Stimulated activated CD8-positive, alpha-beta memory T cell treated with anti-CD3 and anti-CD28 coated beads, Interleukin-2, amount 100 ng/mL, for 48 hours (primary cell): ENCODE data around the gene MOGAT2.
"Not testable (repeated sequence)": the region's sequence is repeated elsewhere in the genome, so short reads cannot be mapped to it uniquely, and the experiment has no call there.

Source experiments
- DNase-seq, 2 donors: peaks; one replicate each; pipeline ENCODE4 v3.0.0-alpha.2; 2020; ENCODE audit warnings: low read depth in 2 of 2

MOGAT2 gene

DNA sequence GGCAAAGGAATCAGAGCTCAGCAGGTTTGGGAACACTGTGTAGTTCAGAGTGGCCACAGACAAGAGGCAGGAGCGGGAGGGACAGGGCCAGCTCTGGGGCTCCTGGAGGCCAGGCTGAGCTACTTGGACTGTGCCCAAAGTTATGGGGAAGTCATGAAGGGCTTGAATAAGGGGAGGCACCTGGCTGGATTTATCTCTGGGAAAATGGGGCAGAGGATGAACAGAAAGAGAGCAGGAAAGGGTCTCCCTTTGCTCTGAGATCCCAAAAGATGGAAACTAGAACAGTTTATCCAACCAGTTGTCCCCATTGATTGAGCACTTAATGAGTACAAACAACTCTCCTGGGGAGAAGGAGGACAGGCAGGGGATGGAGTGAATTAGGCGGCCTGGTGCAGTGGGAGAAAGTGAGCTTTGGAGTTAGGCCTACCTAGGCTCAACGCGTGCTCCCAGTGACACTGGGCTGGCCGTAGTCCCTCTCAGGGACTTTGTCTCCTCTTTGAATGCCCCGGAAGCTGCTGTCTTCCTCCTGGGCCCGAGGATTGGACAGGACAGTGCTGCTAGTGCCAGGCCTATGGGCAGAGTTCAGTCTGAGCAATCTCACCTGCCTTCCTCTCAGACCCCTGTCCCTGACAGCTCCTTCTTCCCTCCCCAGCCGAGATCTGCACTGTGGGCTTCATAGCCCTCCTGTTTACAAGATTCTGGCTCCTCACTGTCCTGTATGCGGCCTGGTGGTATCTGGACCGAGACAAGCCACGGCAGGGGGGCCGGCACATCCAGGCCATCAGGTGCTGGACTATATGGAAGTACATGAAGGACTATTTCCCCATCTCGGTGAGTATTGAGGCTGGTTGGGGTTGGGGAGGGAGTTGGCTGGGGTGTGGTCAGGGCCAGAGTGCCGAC, 2.0 kb downstream of the MOGAT2 start:
- DNase-seq, result no peak

DNA sequence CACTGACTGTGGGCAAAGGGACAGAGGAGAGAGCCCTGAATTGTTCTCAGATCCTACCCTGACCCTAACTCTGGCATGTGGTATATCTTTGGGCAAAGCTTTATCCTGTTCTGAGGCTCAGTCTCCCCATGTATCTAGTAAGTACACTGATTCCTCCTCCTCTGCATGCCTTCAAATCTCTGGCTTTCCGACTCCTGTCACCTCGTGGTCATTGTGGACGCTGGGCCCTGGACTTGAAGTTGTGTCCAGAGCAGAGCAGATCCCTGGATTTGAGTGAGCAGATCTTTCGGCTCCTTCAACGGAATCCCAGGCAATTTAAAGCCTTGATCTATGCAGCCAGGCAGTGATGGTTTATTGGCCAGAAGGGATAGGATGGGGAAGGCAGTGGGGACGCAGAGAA, 3.0 kb downstream of the MOGAT2 start:
- DNase-seq, result no peak

DNA sequence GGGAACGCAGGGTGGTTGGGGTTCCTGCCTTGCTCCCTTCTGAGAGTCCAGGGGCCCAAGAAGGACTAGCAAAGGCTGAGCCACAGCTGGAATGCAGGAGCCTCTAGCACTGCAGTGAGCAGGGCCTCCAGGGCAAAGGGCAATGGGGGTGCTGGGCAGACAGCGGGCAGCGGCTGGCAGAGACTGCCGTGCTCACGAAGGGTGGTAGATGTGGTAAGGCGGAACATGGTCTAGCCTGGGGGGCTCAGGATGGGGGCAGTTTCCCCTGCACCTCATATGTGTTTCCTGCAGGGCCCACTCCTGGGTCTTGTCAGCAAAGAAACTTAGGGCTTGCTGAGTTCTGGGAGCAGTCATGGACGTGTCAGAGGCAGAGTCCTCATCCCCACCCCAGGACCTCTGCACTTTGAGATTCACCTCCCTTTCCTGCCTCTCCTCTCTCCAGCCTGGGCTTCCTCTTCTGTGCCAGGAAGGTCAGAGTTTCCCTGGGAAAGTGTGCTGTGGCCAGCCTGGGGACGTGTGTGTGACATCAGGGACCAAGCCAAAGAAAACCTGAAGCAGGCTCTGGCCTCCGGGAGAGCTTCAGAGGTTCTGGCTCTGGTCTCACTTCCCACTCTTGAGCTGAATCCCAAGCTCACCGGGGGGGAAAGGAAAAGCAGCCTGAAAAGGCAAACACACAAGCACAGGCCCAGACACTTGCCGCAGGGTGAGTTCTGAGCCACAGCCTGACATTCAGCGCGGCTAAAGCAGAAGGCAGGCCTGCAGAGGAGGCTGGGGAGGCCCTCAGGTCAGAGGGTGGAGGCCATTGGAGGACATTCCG, 4.4 kb downstream of the MOGAT2 start:
- DNase-seq, result no peak

DNA sequence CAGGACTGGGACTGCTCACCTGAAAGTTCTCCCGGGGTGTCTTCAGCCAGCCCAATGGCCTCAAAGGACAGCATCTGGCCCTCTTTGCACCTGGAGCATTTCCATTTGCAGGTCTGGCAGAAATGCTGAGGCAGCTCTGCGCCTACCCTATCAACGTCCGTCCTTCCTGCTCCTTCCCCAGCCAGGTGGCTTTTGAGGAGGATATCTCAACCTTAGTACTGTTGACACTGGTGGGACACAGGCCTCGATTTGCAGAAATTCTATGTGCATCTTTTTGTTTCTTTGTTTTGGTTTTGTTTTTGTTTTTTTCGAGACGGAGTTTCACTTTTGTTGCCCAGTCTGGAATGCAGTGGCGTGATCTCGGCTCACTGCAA, 5.0 kb downstream of the MOGAT2 start:
- DNase-seq, result no peak

DNA sequence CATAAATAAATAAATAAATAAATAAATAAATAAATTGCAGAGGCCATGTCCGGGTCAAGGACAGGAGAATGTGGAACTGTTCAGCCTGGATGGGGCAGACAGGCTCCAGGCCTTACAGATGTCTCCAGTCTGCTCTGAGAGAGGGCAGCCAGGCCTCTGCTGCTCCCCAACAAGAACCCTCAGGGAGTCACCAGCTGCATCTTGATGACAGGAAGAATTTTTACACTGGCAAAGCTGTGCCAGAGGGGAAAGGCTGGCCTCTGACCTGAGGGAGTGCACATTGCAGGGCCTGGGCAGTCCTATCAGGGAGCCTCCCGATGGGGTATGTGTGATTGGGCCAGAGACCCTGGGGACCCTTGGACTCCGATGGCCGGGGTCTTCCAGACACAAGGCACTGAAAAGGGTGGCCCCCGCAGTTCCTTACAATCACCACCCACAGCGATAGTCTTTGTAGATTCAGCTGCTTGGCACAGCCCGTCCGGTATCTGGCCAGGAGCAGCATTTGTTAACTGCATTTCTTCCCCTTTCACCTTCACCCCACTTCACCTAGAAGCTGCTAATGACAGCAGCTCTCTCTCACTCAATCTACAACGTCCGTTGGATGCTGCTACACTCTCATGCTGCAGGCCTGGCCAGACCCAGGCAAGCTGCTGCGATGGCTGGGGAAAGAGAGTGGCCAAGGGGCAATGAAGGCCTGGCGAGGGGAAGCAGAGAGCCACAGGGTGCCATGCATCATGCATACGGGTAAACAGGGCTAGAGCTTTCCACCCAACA, 8.1 kb downstream of the MOGAT2 start:
- DNase-seq, result no peak

GRCh38 chr11:75728992-75729391, 11.4 kb downstream of the MOGAT2 start:
- DNase-seq, result no peak

GRCh38 chr11:75731095-75731494, 13.5 kb downstream of the MOGAT2 start:
- DNase-seq, result no peak

DNA sequence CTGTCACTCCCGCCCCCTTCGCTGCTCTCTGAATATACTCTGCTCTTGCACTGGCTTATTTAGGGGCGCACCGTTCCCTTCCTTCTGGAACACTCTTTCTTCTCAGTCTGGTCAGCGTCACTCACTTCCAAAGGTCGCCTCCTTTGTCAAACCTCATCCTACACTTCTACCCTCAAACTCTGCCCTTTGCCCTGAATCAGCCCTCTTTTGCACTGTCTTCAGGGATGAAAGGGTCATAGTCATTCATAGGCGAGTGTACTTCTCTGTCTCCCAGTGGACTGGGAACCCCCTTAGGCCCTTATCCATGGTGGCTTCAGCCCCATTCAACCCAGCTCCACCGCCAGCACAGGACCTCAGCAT, 15.4 kb downstream of the MOGAT2 start:
- DNase-seq, result no peak

DNA sequence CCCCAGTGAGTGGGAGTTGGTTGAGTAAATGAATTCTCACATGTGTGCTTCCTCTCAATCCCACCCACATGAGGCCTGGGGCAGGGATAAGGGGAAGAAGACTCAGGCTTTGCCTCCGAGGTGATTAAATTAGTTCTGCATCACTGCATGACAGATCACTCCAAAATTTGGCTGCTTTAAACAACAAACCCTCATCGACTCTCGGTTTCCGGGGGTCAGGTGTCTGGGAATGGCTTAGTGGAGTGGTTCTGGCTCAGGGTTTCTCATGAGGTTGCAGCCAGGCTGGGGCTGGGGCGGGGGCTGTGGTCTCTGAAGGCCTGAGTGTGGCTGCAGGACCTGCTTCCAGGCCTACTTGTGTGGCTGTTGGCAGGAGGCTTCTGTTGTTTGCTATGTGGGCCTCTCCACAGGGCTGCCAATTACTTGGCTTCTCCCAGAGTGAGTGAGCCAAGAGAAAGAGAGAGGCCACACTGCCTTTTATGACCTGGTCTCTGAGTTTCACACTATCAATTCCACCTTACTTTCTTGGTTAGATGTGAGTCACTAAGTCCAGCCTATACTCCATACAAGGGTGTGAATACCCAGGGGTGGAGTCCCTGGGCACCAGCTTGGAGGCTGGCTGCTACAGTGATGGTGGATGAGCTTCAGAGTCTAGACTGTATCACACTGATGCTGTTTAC, 15.9 kb downstream of the MOGAT2 start:
- DNase-seq, result no peak

DNA sequence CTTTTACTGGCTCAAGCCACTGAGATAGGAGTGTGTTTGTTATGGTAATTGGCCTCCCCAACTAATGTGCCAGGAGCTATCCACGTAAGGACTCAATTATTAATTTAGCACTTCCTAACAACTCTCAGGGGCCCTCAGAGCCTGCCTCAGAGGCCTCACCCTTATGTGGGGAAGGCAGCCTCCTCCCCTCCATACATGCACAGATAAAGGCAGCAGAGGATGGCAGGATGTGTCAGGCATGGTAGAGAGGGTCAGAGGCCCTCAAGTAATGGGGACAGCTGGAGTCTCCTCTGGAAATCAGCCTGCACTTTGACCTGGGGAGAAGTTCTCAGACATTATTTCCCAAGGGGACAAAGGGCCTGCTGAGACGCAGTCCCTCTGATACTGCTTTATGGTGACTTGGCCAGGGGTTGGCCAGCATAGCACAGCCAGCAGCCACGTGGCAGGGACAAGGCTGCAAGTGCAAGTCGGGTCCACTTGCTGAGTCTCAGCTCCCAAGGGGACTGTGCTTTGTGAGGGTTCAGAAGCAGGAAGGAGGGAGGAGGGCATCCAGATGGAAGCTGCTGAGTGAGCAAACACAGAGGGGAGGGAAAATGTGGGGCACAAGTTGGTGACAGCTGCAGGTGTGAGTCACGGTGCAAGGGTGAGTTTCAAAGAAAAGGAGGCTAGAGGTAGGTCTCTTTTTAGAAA, 17.0 kb downstream of the MOGAT2 start:
- DNase-seq, result no peak

DNA sequence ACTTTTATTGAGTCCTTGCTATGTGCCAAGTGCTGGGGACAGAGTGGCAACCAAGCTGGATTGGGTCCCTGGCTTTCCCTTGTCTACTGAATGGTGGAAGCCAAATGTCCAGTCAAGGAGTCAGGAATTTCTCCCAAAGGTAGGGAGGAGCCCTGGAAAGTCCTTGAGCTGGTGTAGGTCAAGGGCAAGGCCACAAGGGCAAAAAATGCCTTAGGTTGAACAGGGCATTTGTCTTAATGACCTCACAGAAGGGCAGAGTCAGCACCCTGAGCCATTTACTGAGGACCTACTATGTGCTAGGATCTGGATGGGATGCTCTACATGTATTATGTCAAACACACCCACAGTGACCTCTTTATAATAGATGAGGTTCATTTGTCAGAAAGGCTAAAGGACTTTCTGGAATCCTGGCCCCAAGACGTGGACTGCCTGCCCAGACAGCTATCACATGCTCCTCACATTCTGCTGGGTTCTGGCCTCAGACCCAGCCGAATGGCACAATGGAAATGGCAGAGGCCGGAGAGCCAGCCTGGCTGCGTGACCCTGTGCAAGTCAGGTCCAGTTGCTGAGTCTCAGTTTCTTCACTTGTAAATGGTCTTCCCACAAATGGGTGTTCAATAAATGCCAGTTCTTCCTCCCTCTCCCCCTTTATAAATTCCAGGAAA, 17.7 kb downstream of the MOGAT2 start:
- no peak for DNase-seq

GRCh38 chr11:75737314-75737713, 19.7 kb downstream of the MOGAT2 start:
- DNase-seq, result no peak

- no peak for DNase-seq
Measured at GRCh38 chr11:75740681-75741080, 23.0 kb downstream of the MOGAT2 start.

DNA sequence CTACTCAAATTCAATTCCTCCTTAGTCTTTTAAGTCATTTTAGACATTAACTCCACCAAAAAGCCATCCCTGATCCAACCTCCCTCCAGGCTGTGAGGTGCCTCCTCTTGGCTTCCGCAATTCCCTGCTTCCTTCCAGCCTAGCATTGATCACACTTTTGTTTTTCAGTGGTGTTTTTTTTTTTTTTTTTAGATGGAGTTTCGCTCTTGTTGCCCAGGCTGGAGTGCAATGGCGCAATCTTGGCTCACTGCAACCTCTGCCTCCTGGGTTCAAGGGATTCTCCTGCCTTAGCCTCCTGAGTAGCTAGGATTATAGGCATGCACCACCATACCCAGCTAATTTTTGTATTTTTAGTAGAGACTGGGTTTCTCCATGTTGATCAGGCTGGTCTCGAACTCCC, 25.5 kb downstream of the MOGAT2 start:
- not testable (repeated sequence) for DNase-seq

DNA sequence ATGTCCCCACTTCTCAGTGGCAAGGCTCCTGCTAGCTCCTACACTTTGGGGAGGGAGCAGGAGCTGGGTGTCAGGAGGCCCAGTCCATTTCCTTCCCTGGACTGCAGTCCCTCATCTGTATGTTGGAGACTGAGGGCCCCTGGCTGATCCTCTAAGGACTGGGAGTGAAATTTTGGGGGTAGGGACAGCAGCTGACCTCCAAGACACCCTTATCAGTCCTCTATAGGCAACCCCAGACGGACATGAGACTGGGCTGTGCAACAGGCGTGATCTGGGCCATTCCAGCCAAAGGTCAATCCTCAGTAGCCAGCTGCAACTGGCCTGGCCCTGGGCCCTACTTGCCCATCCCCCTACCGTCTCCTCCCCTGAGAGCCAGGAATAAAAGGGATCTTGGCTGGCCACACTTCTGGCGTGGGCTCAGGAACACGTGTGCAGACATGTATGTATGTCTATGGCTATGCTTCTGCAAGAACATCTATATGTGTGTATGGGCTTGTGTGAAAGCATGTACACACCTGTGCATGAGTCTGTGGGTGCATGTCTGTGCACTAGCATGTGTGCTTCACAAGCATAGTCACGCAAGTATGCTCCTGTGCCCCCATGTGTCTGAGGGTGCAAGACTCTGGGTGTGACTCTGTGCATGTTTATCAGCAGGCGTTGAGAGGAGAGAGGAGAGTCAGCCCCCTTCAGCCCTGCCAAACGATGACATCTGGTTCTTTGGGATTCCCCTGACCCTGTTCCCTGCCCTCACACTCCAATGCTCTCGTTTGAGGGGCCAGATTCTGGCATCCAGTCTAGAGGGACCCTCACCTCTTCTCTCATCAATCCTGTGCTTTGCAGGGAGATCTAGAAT, 26.3 kb downstream of the MOGAT2 start:
- DNase-seq, result no peak

DNA sequence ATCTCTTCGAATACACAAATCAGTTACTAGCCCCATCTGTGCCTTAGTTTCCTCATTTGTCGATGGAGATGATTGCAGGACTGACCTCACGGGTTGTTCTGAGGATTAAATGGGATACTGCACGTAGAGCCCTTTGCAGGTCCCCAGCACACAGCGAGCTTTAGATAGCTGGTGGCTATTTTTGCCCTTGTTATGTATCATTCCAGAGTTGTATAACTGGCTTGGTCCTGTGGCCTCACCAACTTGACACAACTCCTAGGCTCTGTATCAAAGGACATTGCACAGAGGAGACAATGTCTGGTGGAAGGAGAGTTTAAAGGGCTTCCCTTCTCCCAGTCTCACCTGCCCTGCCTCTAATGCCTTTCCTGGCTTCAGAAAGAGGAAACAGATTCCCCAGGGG, 28.2 kb downstream of the MOGAT2 start:
- DNase-seq, result no peak

DNA sequence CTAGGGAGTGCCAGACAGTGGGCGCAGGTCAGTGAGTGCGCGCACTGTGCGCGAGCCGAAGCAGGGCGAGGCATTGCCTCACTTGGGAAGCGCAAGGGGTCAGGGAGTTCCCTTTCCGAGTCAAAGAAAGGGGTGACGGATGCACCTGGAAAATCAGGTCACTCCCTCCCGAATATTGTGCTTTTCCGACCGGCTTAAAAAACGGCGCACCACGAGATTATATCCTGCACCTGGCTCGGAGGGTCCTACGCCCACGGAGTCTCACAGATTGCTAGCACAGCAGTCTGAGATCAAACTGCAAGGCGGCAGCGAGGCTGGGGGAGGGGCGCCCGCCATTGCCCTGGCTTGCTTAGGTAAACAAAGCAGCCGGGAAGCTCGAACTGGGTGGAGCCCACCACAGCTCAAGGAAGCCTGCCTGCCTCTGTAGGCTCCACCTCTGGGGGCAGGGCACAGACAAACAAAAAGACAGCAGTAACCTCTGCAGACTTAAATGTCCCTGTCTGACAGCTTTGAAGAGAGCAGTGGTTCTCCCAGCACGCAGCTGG, 31.2 kb downstream of the MOGAT2 start:
- not testable (repeated sequence) for DNase-seq

- not testable (repeated sequence) for DNase-seq
Measured at GRCh38 chr11:75754933-75755332, 37.3 kb downstream of the MOGAT2 start.

GRCh38 chr11:75757651-75758050, 40.0 kb downstream of the MOGAT2 start:
- DNase-seq, result no peak
